SK-N-SH (cell line): Measurements from ENCODE around the gene ABCC4. TPM values are rescaled to one million over a fixed set of nuclear protein-coding genes. Genes with fewer than 3 reads are reported as not detected.

ENCODE experiments used
- CTCF ChIA-PET: fragments of 300-600, 350-600 bp; formaldehyde crosslinking; extraction: SDS; loops from one replicate; lab custom pipeline; 2021; lab: Yijun Ruan, JAX
- POLR2A ChIA-PET: fragments of 350-600 bp; sonication (Branson Sonifier 250); formaldehyde crosslinking; extraction: SDS; loops from one replicate; lab custom pipeline; 2020; ENCODE audit warnings: antibody characterized with exemption, inconsistent platforms; lab: Yijun Ruan, JAX
- DNase-seq: peaks from one replicate; pipeline ENCODE4 v3.0.0; 2012
- H2AFZ ChIP-seq: fragments of 200-600 bp; sonication (generic); 2 replicates; pipeline ENCODE4 v1.8.1; 2016; ENCODE audit warnings: antibody characterized with exemption, mild to moderate bottlenecking, low read depth
- H3F3A ChIP-seq: fragments of 200-600 bp; sonication (generic); replicated peaks from 2 replicates; pipeline ENCODE3; 2016; ENCODE audit warnings: antibody characterized with exemption, mild to moderate bottlenecking; ENCODE audit not compliant: insufficient read depth
- H3K27ac ChIP-seq, 2 experiments: fragments of 200-500 bp in 1 of 2; fragments of 200-600 bp in 1 of 2; sonication (Bioruptor generic) in 1 of 2; sonication (generic), shearing (Covaris generic) in 1 of 2; 2 replicates each; pipeline versions ENCODE4 v1.5.1 to v1.6.1; 2014 to 2016; ENCODE audit warnings: low read depth in 2 of 2, inconsistent platforms in 1 of 2, low read length in 1 of 2, mild to moderate bottlenecking in 1 of 2, mixed read lengths in 1 of 2
- H3K27me3 ChIP-seq: fragments of 200-600 bp; sonication (generic), shearing (Covaris generic); 2 replicates; pipeline ENCODE4 v1.6.1; 2016; ENCODE audit warnings: mixed run types; ENCODE audit not compliant: insufficient read depth
- H3K36me3 ChIP-seq, 2 experiments: fragments of 200-500 bp in 1 of 2; fragments of 200-600 bp in 1 of 2; sonication (Bioruptor generic) in 1 of 2; sonication (generic) in 1 of 2; replicated peaks in 1 of 2; 2 replicates each; pipeline versions ENCODE3 to v1.5.1; 2014 to 2016; ENCODE audit warnings: low read length in 1 of 2, mild to moderate bottlenecking in 1 of 2; ENCODE audit not compliant: insufficient read depth in 2 of 2, control insufficient read depth in 1 of 2
- H3K4me1 ChIP-seq, 2 experiments: fragments of 200-500 bp in 1 of 2; fragments of 200-600 bp in 1 of 2; sonication (Bioruptor generic) in 1 of 2; sonication (generic), shearing (Covaris generic) in 1 of 2; 2 replicates each; pipeline versions ENCODE4 v1.5.1 to v1.6.1; 2014 to 2016; ENCODE audit warnings: low read depth in 1 of 2, low read length in 1 of 2, mixed run types in 1 of 2; ENCODE audit not compliant: insufficient read depth in 2 of 2, control insufficient read depth in 1 of 2
- H3K4me2 ChIP-seq: fragments of 200-600 bp; sonication (generic), shearing (Covaris generic); 2 replicates; pipeline ENCODE4 v1.6.1; 2017; ENCODE audit warnings: mixed run types
- H3K4me3 ChIP-seq, 2 experiments: fragments of 200-500 bp in 1 of 2; fragments of 200-600 bp in 1 of 2; sonication (Bioruptor generic) in 1 of 2; sonication (generic), shearing (Covaris generic) in 1 of 2; 2 replicates each; pipeline versions ENCODE4 v1.5.1 to v1.8.1; 2014 to 2016; ENCODE audit warnings: low read depth in 2 of 2, inconsistent platforms in 1 of 2, low read length in 1 of 2, mild to moderate bottlenecking in 1 of 2, mixed read lengths in 1 of 2, moderate library complexity in 1 of 2
- H3K79me2 ChIP-seq: fragments of 200-600 bp; sonication (generic); 2 replicates; pipeline ENCODE4 v1.8.1; 2017; ENCODE audit warnings: mild to moderate bottlenecking; ENCODE audit not compliant: insufficient read depth
- H3K9ac ChIP-seq: fragments of 200-600 bp; sonication (generic); 2 replicates; pipeline ENCODE4 v1.6.1; 2017; ENCODE audit warnings: mixed run types
- H3K9me2 ChIP-seq: fragments of 200-600 bp; sonication (generic); 2 replicates; pipeline ENCODE4 v1.6.1; 2017; ENCODE audit warnings: mixed run types
- H3K9me3 ChIP-seq: fragments of 200-600 bp; sonication (generic); 2 replicates; pipeline ENCODE4 v1.6.1; 2017; ENCODE audit warnings: mixed run types, mild to moderate bottlenecking, moderate library complexity
- H4K20me1 ChIP-seq: fragments of 200-600 bp; sonication (generic); 2 replicates; pipeline ENCODE4 v1.6.1; 2017; ENCODE audit warnings: mild to moderate bottlenecking, mixed run types; ENCODE audit not compliant: insufficient read depth
- EP300 ChIP-seq, 2 experiments: IDR thresholded peaks; 2 replicates each; pipeline versions ENCODE4 v1.4.0 to v1.6.1; 2012; ENCODE audit warnings: borderline replicate concordance in 1 of 2, low read depth in 1 of 2, low read length in 1 of 2
- SMC3 ChIP-seq: IDR thresholded peaks from 2 replicates; pipeline ENCODE4 v1.6.1; 2012; ENCODE audit warnings: low read depth, low read length, improper control_type of control experiment
- TEAD4 ChIP-seq: IDR thresholded peaks from 2 replicates; pipeline ENCODE4 v1.4.0; 2012; ENCODE audit warnings: mild to moderate bottlenecking, borderline replicate concordance; ENCODE audit not compliant: insufficient read depth
- YY1 ChIP-seq: IDR thresholded peaks from 2 replicates; pipeline ENCODE4 v1.4.0; 2012; ENCODE audit warnings: low read depth, mild to moderate bottlenecking
- WGBS: methylation state at CpG from one replicate; pipeline ENCODE4 v1.1.6; 2017; ENCODE audit warnings: low lambda C conversion rate; 5-methylcytosine and 5-hydroxymethylcytosine counted together
- polyA plus RNA-seq, 3 experiments: library from polyadenylated mRNA; depleted of rRNA; stranded (reverse); fragments of >200 nt; gene quantifications; 2 replicates each; pipeline ENCODE4 v1.2.3, GENCODE V29; 2012
- TF ChIP-seq, protein P1 (sequence below): fragments of 200-600 bp; sonication (generic); IDR thresholded peaks from 2 replicates; pipeline ENCODE4 v1.6.1; 2017; ENCODE audit warnings: antibody characterized with exemption, mild to moderate bottlenecking, moderate library complexity
- TF ChIP-seq, protein P2 (sequence below): IDR thresholded peaks from 2 replicates; pipeline ENCODE4 v1.4.0; 2012; ENCODE audit warnings: low read depth, borderline replicate concordance

The ABCC4 gene
- polyA plus RNA-seq, 1 of the 3 experiments (the other 2 are of a cell fraction), result 7.8 TPM

DNA sequence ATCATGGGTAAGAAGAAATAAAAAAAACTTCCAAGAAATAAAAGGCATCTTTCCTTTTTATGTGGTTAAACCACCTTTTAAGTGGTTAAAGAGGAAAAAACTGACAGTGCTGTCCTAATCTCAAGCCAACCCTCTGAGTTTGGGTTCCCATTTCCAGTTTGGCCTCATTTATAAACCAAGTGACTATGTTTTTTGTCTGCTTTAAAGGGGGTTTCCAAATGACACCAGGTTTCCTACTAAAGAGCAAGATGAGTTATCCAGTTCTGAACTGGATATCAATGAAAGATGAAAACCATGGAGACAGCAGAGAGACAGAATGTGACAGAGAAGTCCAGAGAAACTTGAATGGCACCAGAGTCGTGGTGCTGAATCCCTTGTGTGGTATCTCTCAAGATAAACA, 251.5 kb downstream of the ABCC4 start (continued):
- TF ChIP-seq YY1, result no peak
- TF ChIP-seq, protein P1, sequence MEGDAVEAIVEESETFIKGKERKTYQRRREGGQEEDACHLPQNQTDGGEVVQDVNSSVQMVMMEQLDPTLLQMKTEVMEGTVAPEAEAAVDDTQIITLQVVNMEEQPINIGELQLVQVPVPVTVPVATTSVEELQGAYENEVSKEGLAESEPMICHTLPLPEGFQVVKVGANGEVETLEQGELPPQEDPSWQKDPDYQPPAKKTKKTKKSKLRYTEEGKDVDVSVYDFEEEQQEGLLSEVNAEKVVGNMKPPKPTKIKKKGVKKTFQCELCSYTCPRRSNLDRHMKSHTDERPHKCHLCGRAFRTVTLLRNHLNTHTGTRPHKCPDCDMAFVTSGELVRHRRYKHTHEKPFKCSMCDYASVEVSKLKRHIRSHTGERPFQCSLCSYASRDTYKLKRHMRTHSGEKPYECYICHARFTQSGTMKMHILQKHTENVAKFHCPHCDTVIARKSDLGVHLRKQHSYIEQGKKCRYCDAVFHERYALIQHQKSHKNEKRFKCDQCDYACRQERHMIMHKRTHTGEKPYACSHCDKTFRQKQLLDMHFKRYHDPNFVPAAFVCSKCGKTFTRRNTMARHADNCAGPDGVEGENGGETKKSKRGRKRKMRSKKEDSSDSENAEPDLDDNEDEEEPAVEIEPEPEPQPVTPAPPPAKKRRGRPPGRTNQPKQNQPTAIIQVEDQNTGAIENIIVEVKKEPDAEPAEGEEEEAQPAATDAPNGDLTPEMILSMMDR, result no peak

DNA sequence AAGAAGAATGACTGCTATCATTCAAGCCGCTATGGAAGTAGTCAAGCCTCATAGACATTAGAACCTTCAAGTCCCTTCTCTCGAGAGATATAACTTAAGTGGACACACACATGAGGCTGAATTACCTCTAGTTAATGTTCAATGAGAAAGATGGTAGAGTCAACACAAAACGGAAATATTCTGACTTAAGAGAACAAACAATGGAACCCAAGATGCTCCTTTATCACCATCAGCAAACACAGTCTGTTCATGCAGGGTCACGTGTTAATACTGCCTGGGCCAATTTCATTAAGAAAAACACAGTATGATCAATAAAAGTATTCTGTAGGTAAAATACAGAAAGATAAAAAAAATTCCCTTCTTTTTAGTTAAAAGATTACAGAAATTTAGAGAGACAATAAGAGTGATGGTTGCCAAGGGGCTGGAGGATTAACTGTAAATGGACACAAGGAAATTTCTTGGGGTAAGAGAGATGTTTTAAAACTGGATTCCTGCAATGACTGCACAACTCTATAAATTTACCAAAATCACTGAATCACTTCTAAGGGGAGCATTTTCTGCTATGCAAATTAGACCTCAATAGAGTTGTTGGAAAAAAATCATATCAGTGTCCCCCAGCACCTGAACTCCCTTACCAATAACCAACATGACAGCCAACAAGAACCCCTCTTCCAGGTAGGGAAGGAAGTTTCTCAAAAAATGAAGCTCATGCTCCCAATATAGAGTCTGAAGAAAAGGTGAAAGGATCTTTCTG, 256.6 kb downstream of the ABCC4 start:
- Histone ChIP-seq H3K4me3 (no peak overlapping the region), H3K36me3 (peaks cover 17 to 22% of the 10 kb centered on the region in 2 experiments)
- no peak for TF ChIP-seq YY1
- no peak for TF ChIP-seq EP300 (IDR thresholded peaks at IDR 0.05; ENCODE audit: borderline replicate concordance in 1 of 2, low read depth in 1 of 2, low read length in 1 of 2)
- TF ChIP-seq SMC3, result no peak
- TF ChIP-seq, all 33 proteins: peak for 0
- 83% methylated on average over 4 of the region's 4 CpGs for WGBS
- no peak overlapping the region for H2AFZ ChIP-seq
- no peaks in the 10 kb centered on the region for H4K20me1 ChIP-seq
- H3K79me2 ChIP-seq, result no peaks in the 10 kb centered on the region
- ChIA-PET POLR2A (no interaction called here), CTCF (no interaction called here)
- DNase-seq, result no peak
- H3K9me3 ChIP-seq, result no peaks in the 10 kb centered on the region
- H3F3A ChIP-seq, result no peaks in the 10 kb centered on the region
- no peak overlapping the region for H3K4me2 ChIP-seq
- H3K9ac ChIP-seq, result no peak overlapping the region
- no peaks in the 10 kb centered on the region for H3K9me2 ChIP-seq
- H3K27me3 ChIP-seq, result no peaks in the 10 kb centered on the region
- no peaks in the 10 kb centered on the region; a peak in 1 of 4 replicates for H3K4me1 ChIP-seq
- H3K27ac ChIP-seq, result no peak overlapping the region

DNA sequence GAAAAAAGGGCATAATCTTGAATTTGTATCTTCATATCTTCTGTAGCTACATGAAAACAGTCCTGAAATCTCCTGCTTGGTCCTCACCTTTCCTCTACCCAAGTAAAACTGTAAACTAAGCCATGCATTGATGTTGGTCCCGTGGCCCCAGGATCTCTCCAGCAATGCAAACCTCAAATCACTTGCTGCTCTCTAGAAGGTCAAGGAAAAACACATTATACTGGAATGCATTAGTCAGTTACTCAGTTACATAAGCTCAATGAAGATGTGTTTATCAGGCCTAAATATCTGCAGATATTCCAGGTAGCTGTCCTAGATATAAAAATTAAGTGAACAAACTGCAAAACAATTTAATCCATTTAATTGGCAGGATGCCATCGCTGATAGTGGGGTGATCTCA, 261.8 kb downstream of the ABCC4 start:
- 93% methylated on average over 2 of the region's 2 CpGs for WGBS
- H3K4me2 ChIP-seq, result no peak overlapping the region
- ChIA-PET CTCF (interaction anchor here (1.2 kb wide), 1 partner anchor 29 kb away, joined by 3 read pairs; no protein-coding TSS in a partner anchor), POLR2A (no interaction called here)
- H3K79me2 ChIP-seq, result no peaks in the 10 kb centered on the region
- TF ChIP-seq, protein P2, sequence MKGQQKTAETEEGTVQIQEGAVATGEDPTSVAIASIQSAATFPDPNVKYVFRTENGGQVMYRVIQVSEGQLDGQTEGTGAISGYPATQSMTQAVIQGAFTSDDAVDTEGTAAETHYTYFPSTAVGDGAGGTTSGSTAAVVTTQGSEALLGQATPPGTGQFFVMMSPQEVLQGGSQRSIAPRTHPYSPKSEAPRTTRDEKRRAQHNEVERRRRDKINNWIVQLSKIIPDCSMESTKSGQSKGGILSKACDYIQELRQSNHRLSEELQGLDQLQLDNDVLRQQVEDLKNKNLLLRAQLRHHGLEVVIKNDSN, result no peak
- TF ChIP-seq YY1 (no peak), TEAD4 (no peak)
- H4K20me1 ChIP-seq, result no peaks in the 10 kb centered on the region
- H3K36me3 ChIP-seq, result peaks cover 12 to 17% of the 10 kb centered on the region in 2 experiments
- no peaks in the 10 kb centered on the region for H3K9me3 ChIP-seq
- no peaks in the 10 kb centered on the region for H3K27me3 ChIP-seq
- H3K4me1 ChIP-seq, result no peaks in the 10 kb centered on the region; a peak in 1 of 4 replicates
- no peaks in the 10 kb centered on the region for H3F3A ChIP-seq
- no peak overlapping the region for H2AFZ ChIP-seq
- no peak overlapping the region for H3K27ac ChIP-seq
- no peak overlapping the region for H3K4me3 ChIP-seq
- no peak overlapping the region for H3K9ac ChIP-seq
- no peak for DNase-seq
- no peaks in the 10 kb centered on the region for H3K9me2 ChIP-seq
